Measurements from ENCODE around the gene CHIC2. TPM values are rescaled to one million over a fixed set of nuclear protein-coding genes. Genes with fewer than 3 reads are reported as not detected.

The CHIC2 gene
- total RNA-seq, 1 experiment from 2014 or later: 14.4 TPM

- H3K36me3 ChIP-seq (replicated peaks; ENCODE audit: control insufficient read depth, insufficient read depth, low read length): no peaks in the 10 kb centered on the region
- no peak overlapping the region for H3K4me3 ChIP-seq (ENCODE audit: insufficient read depth, low read depth, low read length)
- no peaks in the 10 kb centered on the region for H3K27me3 ChIP-seq (ENCODE audit: control insufficient read depth, insufficient read depth, low read length)
- no peak for DNase-seq
Measured at GRCh38 chr4:53987761-53988171, 76.6 kb downstream of the CHIC2 start.

- H3K36me3 ChIP-seq (replicated peaks; ENCODE audit: control insufficient read depth, insufficient read depth, low read length): no peaks in the 10 kb centered on the region
- no peaks in the 10 kb centered on the region for H3K27me3 ChIP-seq (ENCODE audit: control insufficient read depth, insufficient read depth, low read length)
- no peak for DNase-seq
- no peak overlapping the region for H3K4me3 ChIP-seq (ENCODE audit: insufficient read depth, low read depth, low read length)
Measured at GRCh38 chr4:53986062-53986461, 78.3 kb downstream of the CHIC2 start.

DNA sequence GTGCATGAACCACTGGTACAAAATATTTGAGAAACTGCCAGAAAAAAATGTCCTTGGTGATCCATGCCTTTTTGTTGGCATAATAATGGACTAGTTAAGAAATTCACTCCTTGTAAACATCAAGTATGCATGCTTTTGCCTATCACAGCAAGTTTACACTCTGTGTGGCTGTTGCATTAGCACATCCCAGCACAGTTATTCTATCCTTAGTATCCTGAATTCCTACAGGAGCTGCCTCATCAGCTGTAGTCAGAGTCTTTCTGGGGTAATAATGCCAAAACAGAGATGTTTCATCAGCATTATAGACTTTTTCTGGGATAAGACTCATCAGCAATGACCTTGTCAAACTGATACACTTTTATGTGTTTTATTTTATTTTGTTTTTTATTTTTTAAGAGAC is 82.8 kb downstream of the CHIC2 start:
- H3K4me3 ChIP-seq (ENCODE audit: insufficient read depth, low read depth, low read length): no peak overlapping the region
- no peak for DNase-seq
- H3K36me3 ChIP-seq (replicated peaks; ENCODE audit: control insufficient read depth, insufficient read depth, low read length): no peaks in the 10 kb centered on the region
- no peaks in the 10 kb centered on the region for H3K27me3 ChIP-seq (ENCODE audit: control insufficient read depth, insufficient read depth, low read length)

GRCh38 chr4:53981066-53981465 is 83.3 kb downstream of the CHIC2 start:
- Histone ChIP-seq H3K4me3 (ENCODE audit: insufficient read depth, low read depth, low read length) (no peak overlapping the region), H3K27me3 (ENCODE audit: control insufficient read depth, insufficient read depth, low read length) (no peaks in the 10 kb centered on the region), H3K36me3 (replicated peaks; ENCODE audit: control insufficient read depth, insufficient read depth, low read length) (no peaks in the 10 kb centered on the region)
- DNase-seq: no peak

GRCh38 chr4:53974561-53974960 is 89.8 kb downstream of the CHIC2 start:
- H3K36me3 ChIP-seq (replicated peaks; ENCODE audit: control insufficient read depth, insufficient read depth, low read length): no peaks in the 10 kb centered on the region
- DNase-seq: no peak
- H3K4me3 ChIP-seq (ENCODE audit: insufficient read depth, low read depth, low read length): no peak overlapping the region
- no peaks in the 10 kb centered on the region for H3K27me3 ChIP-seq (ENCODE audit: control insufficient read depth, insufficient read depth, low read length)

GRCh38 chr4:53967986-53968385 is 96.4 kb downstream of the CHIC2 start:
- Histone ChIP-seq H3K4me3 (ENCODE audit: insufficient read depth, low read depth, low read length) (no peak overlapping the region), H3K36me3 (replicated peaks; ENCODE audit: control insufficient read depth, insufficient read depth, low read length) (no peaks in the 10 kb centered on the region), H3K27me3 (ENCODE audit: control insufficient read depth, insufficient read depth, low read length) (no peaks in the 10 kb centered on the region; the same call in 1 of the 2 replicates)
- no peak for DNase-seq

GRCh38 chr4:53963781-53964180 is 100.6 kb downstream of the CHIC2 start:
- Histone ChIP-seq H3K36me3 (replicated peaks; ENCODE audit: control insufficient read depth, insufficient read depth, low read length) (no peaks in the 10 kb centered on the region), H3K4me3 (ENCODE audit: insufficient read depth, low read depth, low read length) (no peak overlapping the region), H3K27me3 (ENCODE audit: control insufficient read depth, insufficient read depth, low read length) (no peaks in the 10 kb centered on the region; the same call in 1 of the 2 replicates)
- no peak for DNase-seq

DNA sequence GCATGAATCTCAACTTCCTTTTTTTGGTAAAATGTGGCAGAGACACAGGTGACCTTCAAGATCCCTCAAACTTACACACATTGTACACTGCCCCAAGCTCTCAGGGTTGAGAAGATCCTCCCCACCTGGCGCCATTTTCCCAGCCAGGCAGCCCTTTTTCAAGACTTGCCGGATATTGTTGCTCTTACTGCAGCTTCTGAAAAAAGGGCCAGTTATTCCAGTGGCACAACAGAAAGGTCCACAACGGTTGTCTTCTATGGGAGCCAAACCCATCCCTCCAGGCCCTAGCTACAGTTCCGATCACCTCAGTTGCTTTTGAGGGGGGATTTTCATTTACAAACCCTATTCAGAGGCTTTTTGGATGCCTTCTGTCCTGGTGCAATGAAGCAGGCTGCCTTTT is 101.1 kb downstream of the CHIC2 start:
- no peak for DNase-seq
- Histone ChIP-seq H3K4me3 (ENCODE audit: insufficient read depth, low read depth, low read length) (no peak overlapping the region), H3K36me3 (replicated peaks; ENCODE audit: control insufficient read depth, insufficient read depth, low read length) (no peaks in the 10 kb centered on the region), H3K27me3 (ENCODE audit: control insufficient read depth, insufficient read depth, low read length) (no peaks in the 10 kb centered on the region; the same call in 1 of the 2 replicates)

DNA sequence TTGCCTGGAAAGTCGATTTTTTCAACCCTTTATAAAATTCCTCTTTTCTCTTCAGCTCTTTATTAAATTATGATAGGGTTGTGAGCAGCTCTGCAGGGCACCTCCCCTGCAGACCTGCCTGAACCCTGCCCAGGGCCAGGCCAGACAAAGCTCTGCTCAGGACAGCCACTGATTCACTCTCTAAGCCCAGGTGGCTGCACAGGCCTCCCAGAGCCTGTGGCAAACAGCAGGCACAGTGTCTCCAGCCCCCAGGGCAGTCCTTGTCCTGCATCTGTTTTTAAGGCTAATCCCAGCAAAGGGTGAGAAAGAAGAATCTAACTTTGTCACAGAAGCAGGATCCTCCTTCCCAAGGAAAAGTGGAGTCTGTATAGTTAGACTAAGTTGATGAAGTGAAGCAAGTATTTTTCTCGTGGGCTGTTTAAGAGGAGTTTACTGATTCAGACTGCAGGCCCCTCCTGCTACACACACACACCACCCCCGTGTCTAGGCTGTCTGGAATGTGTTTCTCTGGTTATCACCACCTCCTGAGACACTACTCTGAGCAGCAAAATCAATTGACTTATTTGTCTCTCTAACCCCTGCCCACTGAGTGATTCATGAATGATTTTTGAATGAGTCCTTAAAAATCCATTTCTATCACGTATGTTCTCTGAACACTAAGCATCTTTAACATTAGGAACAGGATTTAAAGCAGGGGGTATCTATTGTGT is 101.7 kb downstream of the CHIC2 start:
- H3K4me3 ChIP-seq (ENCODE audit: insufficient read depth, low read depth, low read length): no peak overlapping the region
- no peak for DNase-seq
- H3K27me3 ChIP-seq (ENCODE audit: control insufficient read depth, insufficient read depth, low read length): no peaks in the 10 kb centered on the region; the same call in 1 of the 2 replicates
- no peaks in the 10 kb centered on the region for H3K36me3 ChIP-seq (replicated peaks; ENCODE audit: control insufficient read depth, insufficient read depth, low read length)

- H3K36me3 ChIP-seq (replicated peaks; ENCODE audit: control insufficient read depth, insufficient read depth, low read length): no peaks in the 10 kb centered on the region
- no peak overlapping the region for H3K4me3 ChIP-seq (ENCODE audit: insufficient read depth, low read depth, low read length)
- DNase-seq: no peak
- H3K27me3 ChIP-seq (ENCODE audit: control insufficient read depth, insufficient read depth, low read length): no peaks in the 10 kb centered on the region
Measured at GRCh38 chr4:53961351-53961750, 103.1 kb downstream of the CHIC2 start.

DNA sequence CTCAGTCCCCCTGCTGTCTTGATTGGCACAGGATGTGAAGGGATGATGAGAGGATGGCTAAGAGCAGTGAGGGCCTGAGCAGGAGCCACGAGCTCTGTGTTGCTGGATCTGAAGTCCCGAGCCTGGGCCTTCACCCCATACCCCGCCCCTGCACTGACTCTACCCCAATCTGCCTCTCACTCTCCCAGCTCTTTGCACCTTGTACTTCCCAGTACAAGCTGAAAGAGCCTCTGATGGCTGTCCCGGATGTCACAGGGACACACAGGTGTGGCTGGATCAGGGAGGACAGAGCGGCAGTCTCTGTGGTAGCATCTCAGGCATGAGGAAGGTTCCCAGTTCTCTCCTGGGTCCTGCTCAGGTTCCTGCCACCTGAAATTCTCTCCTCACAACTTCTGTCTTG is 103.6 kb downstream of the CHIC2 start:
- Histone ChIP-seq H3K36me3 (replicated peaks; ENCODE audit: control insufficient read depth, insufficient read depth, low read length) (no peaks in the 10 kb centered on the region), H3K27me3 (ENCODE audit: control insufficient read depth, insufficient read depth, low read length) (no peaks in the 10 kb centered on the region), H3K4me3 (ENCODE audit: insufficient read depth, low read depth, low read length) (no peak overlapping the region)
- DNase-seq: peak; percentile 30

Other genes starting within 250 kb of the CHIC2 start
- gene GSX2, start 35.6 kb upstream of the CHIC2 start, total RNA-seq (2014; rRNA removed; shearing (Covaris generic)): 0.07 and 1.4 TPM in 2 replicates
- 5.5 and 10.8 TPM in 2 replicates for gene PDGFRA, start 164.7 kb upstream of the CHIC2 start, total RNA-seq (2014; rRNA removed; shearing (Covaris generic))

Measured in H7 (cell line).